Psoas muscle (tissue), 8 donors: ENCODE measurements around the gene ADCYAP1. TPM values are rescaled to one million over a fixed set of nuclear protein-coding genes. Genes with fewer than 3 reads are reported as not detected.

Experiments used
- ATAC-seq, 4 donors: fragments of 200-7000 bp; cut with Tn5 transposase; one replicate each; pipeline ENCODE4 v1.9.1; 2020; ENCODE audit warnings: moderate library complexity in 3 of 4, mild to moderate bottlenecking in 2 of 4
- DNase-seq, 2 donors: peaks; one replicate each; pipeline ENCODE4 v3.0.0-alpha.2; 2020
- H3K27ac ChIP-seq: fragments of 200-600 bp; one replicate; pipeline ENCODE4 v1.8.0; 2022
- H3K27me3 ChIP-seq, 3 donors: fragments of 200-600 bp in 1 of 3; one replicate each; pipeline versions ENCODE4 v1.6.1 to v1.8.0; 2013 to 2022; ENCODE audit warnings: low read length in 2 of 3, mild to moderate bottlenecking in 2 of 3, moderate library complexity in 1 of 3; ENCODE audit not compliant: insufficient read depth in 3 of 3
- H3K36me3 ChIP-seq, 2 donors: fragments of 200-600 bp in 1 of 2; one replicate each; pipeline versions ENCODE4 v1.6.1 to v1.8.0; 2013 to 2022; ENCODE audit warnings: low read depth in 1 of 2, mild to moderate bottlenecking in 1 of 2, moderate library complexity in 1 of 2; ENCODE audit not compliant: insufficient read depth in 1 of 2
- H3K4me1 ChIP-seq: fragments of 200-600 bp; one replicate; pipeline ENCODE4 v1.8.0; 2022
- H3K4me3 ChIP-seq: fragments of 200-600 bp; one replicate; pipeline ENCODE4 v1.8.0; 2022; ENCODE audit warnings: mild to moderate bottlenecking
- H3K9me3 ChIP-seq: fragments of 200-600 bp; one replicate; pipeline ENCODE4 v1.8.0; 2022
- CTCF ChIP-seq: fragments of 200-600 bp; IDR thresholded peaks from one replicate; pipeline ENCODE4 v1.8.0; 2022; ENCODE audit warnings: antibody characterized with exemption
- WGBS, 3 donors: extraction: QIAGEN DNeasy Blood & Tissue Kit; methylation state at CpG; one replicate each; pipeline versions ENCODE4 v1.1.6 to v1.1.7; 2013; 5-methylcytosine and 5-hydroxymethylcytosine counted together
- intact Hi-C, 2 donors: fragments of 100-400 bp; cut with DNase I; formaldehyde crosslinking; loops; one replicate each; pipeline versions ENCODE4 v1.11.0 to v1.14.2; 2022
- polyA plus RNA-seq, 3 donors: library from polyadenylated mRNA; stranded (reverse); fragments of 200-250 nt; gene quantifications; one replicate each; pipeline ENCODE4 v1.2.3, GENCODE V29; 2013
- total RNA-seq, 4 donors: library from RNA; stranded (reverse); fragmentation: NEBNext Ultra II Directional in 2 of 4; extraction: Animal tissue kit (Norgen Biotek cat#: 25700) in 2 of 4; gene quantifications; one replicate each; pipeline versions ENCODE4 v1.2.1 to v1.2.4, GENCODE V29; 2021 to 2023
- donor health status: healthy with polysubstance abuse.
- donor health status: DM: no; HTN: no; CAD: no; lungs with moderate emphysema.
- donor health status: Bipolar disorder and iron deficiency.
- donor health status: healthy.
- donor health status: DM: yes; HTN: yes; CAD: no.
- donor health status: DM: no; HTN: no; CAD: no.
- donor health status: DM: no; HTN: no; CAD: no.
- donor health status: DM: yes; HTN: yes; CAD: no.

Gene ADCYAP1
- total and polyA plus RNA-seq, 7 donors = 0.03 to 0.21 (median 0.05) TPM; not detected in 3

GRCh38 chr18:875912-876311 lies 28.8 kb upstream of the ADCYAP1 start:
- no peak overlapping the region for H3K4me3 ChIP-seq
- DNase-seq (no peak), ATAC-seq (no peak)
- H3K9me3 ChIP-seq = no peaks in the 10 kb centered on the region
- peaks cover 0 to 2% (median 0%) of the 10 kb centered on the region in 3 donors for H3K27me3 ChIP-seq
- no peaks in the 10 kb centered on the region for H3K36me3 ChIP-seq
- no peaks in the 10 kb centered on the region for H3K4me1 ChIP-seq
- H3K27ac ChIP-seq = no peak overlapping the region
- TF ChIP-seq CTCF = no peak
- intact Hi-C loops = no loop called here

DNA sequence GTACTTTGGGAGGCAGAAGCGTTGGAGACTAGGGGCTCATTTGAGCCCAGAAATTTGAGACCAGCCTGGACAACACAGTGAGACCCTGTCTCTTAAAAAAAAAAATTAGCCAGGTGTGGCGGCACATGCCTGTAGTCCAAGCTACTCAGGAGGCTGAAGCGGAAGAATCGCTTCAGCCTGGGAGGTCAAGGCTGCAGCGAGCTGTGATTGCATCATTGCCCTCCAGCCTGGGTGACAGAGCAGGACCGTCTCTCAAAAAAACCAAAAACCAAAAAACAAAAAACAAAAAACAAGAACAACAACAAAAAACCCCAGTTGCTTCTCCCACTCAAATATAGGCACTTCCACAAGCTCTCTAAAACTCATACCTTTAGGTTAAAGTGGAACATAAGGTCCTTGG lies 27.4 kb upstream of the ADCYAP1 start:
- Histone ChIP-seq H3K9me3 (no peaks in the 10 kb centered on the region), H3K27ac (no peak overlapping the region), H3K36me3 (no peaks in the 10 kb centered on the region), H3K27me3 (no peaks in the 10 kb centered on the region), H3K4me1 (no peaks in the 10 kb centered on the region), H3K4me3 (no peak overlapping the region)
- intact Hi-C loops = no loop called here
- ATAC-seq (no peak), DNase-seq (no peak)
- no peak for TF ChIP-seq CTCF
- 84 to 94% (median 84%) methylated on average over 6 of the region's 6 CpGs for WGBS, 3 donors

- DNase-seq = no peak
- Histone ChIP-seq H3K4me3 (no peak overlapping the region), H3K36me3 (no peaks in the 10 kb centered on the region), H3K4me1 (no peaks in the 10 kb centered on the region), H3K9me3 (no peaks in the 10 kb centered on the region), H3K27ac (no peak overlapping the region), H3K27me3 (peaks cover 0 to 2% (median 0%) of the 10 kb centered on the region in 3 donors)
- intact Hi-C loops = no loop called here
- TF ChIP-seq CTCF = no peak
- 82 to 92% (median 83%) methylated on average over 1 of the region's 1 CpG for WGBS, 3 donors
- ATAC-seq = no peak
Observed at GRCh38 chr18:886076-886475, 18.6 kb upstream of the ADCYAP1 start.

DNA sequence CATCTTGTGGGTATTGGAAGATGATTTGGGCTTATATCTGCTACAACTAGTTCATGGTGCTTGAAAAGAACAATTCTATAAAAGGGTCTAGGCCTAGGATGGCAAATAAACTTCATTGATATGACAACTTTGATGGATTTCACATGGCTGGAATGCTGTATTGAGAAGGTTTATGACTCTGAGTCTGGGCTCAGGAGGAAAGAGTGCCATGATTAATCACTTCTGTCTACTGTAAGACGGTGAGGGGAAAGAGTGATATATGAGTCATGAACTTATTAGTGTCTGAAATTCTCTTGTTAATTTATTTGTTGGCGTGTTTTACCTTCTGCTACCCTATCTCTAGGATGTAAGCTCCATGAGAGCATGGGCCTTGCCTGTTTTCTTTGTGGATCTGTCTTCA lies 17.0 kb upstream of the ADCYAP1 start:
- no peaks in the 10 kb centered on the region for H3K9me3 ChIP-seq
- H3K36me3 ChIP-seq = no peaks in the 10 kb centered on the region
- TF ChIP-seq CTCF = no peak
- H3K27ac ChIP-seq = no peak overlapping the region
- H3K27me3 ChIP-seq = peaks cover 0 to 2% (median 0%) of the 10 kb centered on the region in 3 donors
- ATAC-seq (no peak), DNase-seq (no peak)
- intact Hi-C loops = no loop called here
- H3K4me1 ChIP-seq = no peaks in the 10 kb centered on the region
- 34 to 47% (median 42%) methylated on average over 2 of the region's 2 CpGs for WGBS, 3 donors
- no peak overlapping the region for H3K4me3 ChIP-seq

DNA sequence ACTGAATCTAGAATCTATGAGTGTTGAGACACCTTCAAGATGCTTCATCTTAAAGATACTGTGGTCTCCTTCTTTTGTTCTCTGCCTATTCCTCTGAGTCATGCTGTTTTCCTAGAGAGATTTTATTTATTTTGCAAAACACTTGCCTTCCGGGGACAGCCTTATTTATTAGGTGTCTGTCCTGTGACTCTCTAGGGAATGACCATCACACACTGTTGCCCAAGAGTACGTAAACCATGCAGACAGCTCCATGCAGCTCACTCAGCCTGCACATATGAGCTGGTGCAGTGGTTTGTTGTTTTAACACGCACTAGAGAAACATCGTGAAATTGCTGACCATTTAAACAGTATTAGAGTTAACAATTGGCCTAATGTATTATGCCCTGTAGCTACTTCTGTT lies 12.4 kb upstream of the ADCYAP1 start:
- Histone ChIP-seq H3K36me3 (no peaks in the 10 kb centered on the region), H3K27me3 (peaks cover 0 to 5% (median 2%) of the 10 kb centered on the region in 3 donors), H3K4me3 (no peak overlapping the region), H3K27ac (no peak overlapping the region), H3K4me1 (no peaks in the 10 kb centered on the region), H3K9me3 (no peaks in the 10 kb centered on the region)
- ATAC-seq (no peak), DNase-seq (no peak)
- no peak for TF ChIP-seq CTCF
- 33 to 44% (median 43%) methylated on average over 4 of the region's 4 CpGs for WGBS, 3 donors
- intact Hi-C loops = no loop called here
